ENCODE results near the gene TJP3.

The TJP3 gene

GRCh38 chr19:3736106-3736724, 28.0 kb downstream of the TJP3 start:
- Mint-ChIP-seq H3K4me1 (no peaks in the 10 kb centered on the region), H3K9me3 (no peaks in the 10 kb centered on the region), H3K4me3 (no peak overlapping the region), H3K27ac (no peak overlapping the region), H3K36me3 (ENCODE audit: low read depth) (no peaks in the 10 kb centered on the region), H3K27me3 (ENCODE audit: low read depth, poor library complexity) (peaks cover 36% of the 10 kb centered on the region)
- DNase-seq = no peak
- no peak for TF ChIP-seq CTCF (IDR thresholded peaks at IDR 0.05)

GRCh38 chr19:3737487-3738205, 29.5 kb downstream of the TJP3 start:
- Mint-ChIP-seq H3K27ac (no peak overlapping the region), H3K27me3 (ENCODE audit: low read depth, poor library complexity) (peaks cover 32% of the 10 kb centered on the region), H3K9me3 (no peaks in the 10 kb centered on the region), H3K36me3 (ENCODE audit: low read depth) (no peaks in the 10 kb centered on the region), H3K4me3 (no peak overlapping the region), H3K4me1 (no peaks in the 10 kb centered on the region)
- no peak for TF ChIP-seq CTCF (IDR thresholded peaks at IDR 0.05)
- no peak for DNase-seq

GRCh38 chr19:3738477-3739220, 30.5 kb downstream of the TJP3 start:
- no peak for TF ChIP-seq CTCF (IDR thresholded peaks at IDR 0.05)
- H3K4me3 Mint-ChIP-seq = no peak overlapping the region
- H3K27ac Mint-ChIP-seq = no peak overlapping the region
- DNase-seq = no peak
- peaks cover 28% of the 10 kb centered on the region for H3K27me3 Mint-ChIP-seq (ENCODE audit: low read depth, poor library complexity)
- H3K36me3 Mint-ChIP-seq (ENCODE audit: low read depth) = no peaks in the 10 kb centered on the region
- no peaks in the 10 kb centered on the region for H3K9me3 Mint-ChIP-seq
- H3K4me1 Mint-ChIP-seq = no peaks in the 10 kb centered on the region

GRCh38 chr19:3740431-3740830, 32.2 kb downstream of the TJP3 start:
- Mint-ChIP-seq H3K27ac (no peak overlapping the region), H3K36me3 (ENCODE audit: low read depth) (no peaks in the 10 kb centered on the region), H3K27me3 (ENCODE audit: low read depth, poor library complexity) (peaks cover 23% of the 10 kb centered on the region), H3K4me3 (no peak overlapping the region), H3K9me3 (no peaks in the 10 kb centered on the region), H3K4me1 (no peaks in the 10 kb centered on the region)
- TF ChIP-seq CTCF (IDR thresholded peaks at IDR 0.05) = no peak
- no peak for DNase-seq

- Mint-ChIP-seq H3K36me3 (ENCODE audit: low read depth) (no peaks in the 10 kb centered on the region), H3K27me3 (ENCODE audit: low read depth, poor library complexity) (peaks cover 14% of the 10 kb centered on the region), H3K9me3 (no peaks in the 10 kb centered on the region), H3K27ac (no peak overlapping the region), H3K4me3 (no peak overlapping the region), H3K4me1 (no peaks in the 10 kb centered on the region)
- no peak for TF ChIP-seq CTCF (IDR thresholded peaks at IDR 0.05)
- no peak for DNase-seq
These were observed 35.3 kb downstream of the TJP3 start for GRCh38 chr19:3743486-3743885.
